ENCODE results near the gene SLC35A5.

- TF ChIP-seq CTCF (IDR thresholded peaks at IDR 0.05) (no peak), POLR2A (IDR thresholded peaks at IDR 0.05) (no peak), POLR2AphosphoS5 (IDR thresholded peaks at IDR 0.05) (no peak), EP300 (IDR thresholded peaks at IDR 0.05) (no peak)
Measured at GRCh38 chr3:112568642-112569041, 6.8 kb downstream of the SLC35A5 start.

Data from upper lobe of left lung (tissue), 4 donors.